SK-N-MC (cell line): Measurements from ENCODE around the gene RTCB.

ENCODE experiments used
- EZH2 ChIP-seq: fragments of 200-600 bp; sonication (generic); IDR thresholded peaks from one replicate; pipeline ENCODE4 v1.6.1; 2017; ENCODE audit warnings: antibody characterized with exemption
- POLR2AphosphoS5 ChIP-seq: IDR thresholded peaks from 2 replicates; pipeline ENCODE4 v1.6.1; 2012; ENCODE audit warnings: mild to moderate bottlenecking, low read depth, low read length, borderline replicate concordance

- TF ChIP-seq EZH2, result no peak
- no peak for TF ChIP-seq POLR2AphosphoS5
Observed at GRCh38 chr22:32404021-32404420, 8.0 kb downstream of the RTCB start.
